WTC11 (cell line): Measurements from ENCODE around the gene NDUFB10. TPM values are rescaled to one million over a fixed set of nuclear protein-coding genes. Genes with fewer than 3 reads are reported as not detected.

Source experiments
- ATAC-seq: fragments of 200-7000 bp; cut with Tn5 transposase; 2 replicates; pipeline ENCODE4 v1.10.0; 2021; ENCODE audit warnings: mild to moderate bottlenecking, moderate library complexity
- CTCF ChIA-PET: fragments of 300-600 bp; sonication (Branson Sonifier 250); formaldehyde crosslinking; loops from one replicate; lab custom pipeline; 2021; ENCODE audit warnings: antibody characterized with exemption; lab: Charles Lee
- POLR2A ChIA-PET: fragments of 350-600 bp; sonication (Branson Sonifier 250); formaldehyde crosslinking; loops from one replicate; lab custom pipeline; 2021; ENCODE audit warnings: antibody characterized with exemption; lab: Charles Lee
- DNase-seq: peaks from one replicate; pipeline ENCODE4 v3.0.0; 2021; ENCODE audit warnings: low spot score
- H3K27ac Mint-ChIP-seq: 2 replicates; pipeline ENCODE4 v1.8.0; 2021; ENCODE audit warnings: mixed read lengths
- H3K27me3 Mint-ChIP-seq: 2 replicates; pipeline ENCODE4 v1.8.0; 2021; ENCODE audit warnings: low read depth, mild to moderate bottlenecking, moderate library complexity, mixed read lengths
- H3K36me3 Mint-ChIP-seq: 2 replicates; pipeline ENCODE4 v1.8.0; 2021; ENCODE audit warnings: mixed read lengths
- H3K4me1 Mint-ChIP-seq: 2 replicates; pipeline ENCODE4 v1.8.0; 2022; ENCODE audit warnings: mixed read lengths
- H3K4me3 Mint-ChIP-seq: 2 replicates; pipeline ENCODE4 v1.8.0; 2021; ENCODE audit warnings: mild to moderate bottlenecking, moderate library complexity, mixed read lengths
- H3K9me3 Mint-ChIP-seq: 2 replicates; pipeline ENCODE4 v1.8.0; 2021; ENCODE audit warnings: mixed read lengths
- ATF1 ChIP-seq: sonication (generic); formaldehyde crosslinking; IDR thresholded peaks from 2 replicates; pipeline ENCODE4 v1.8.1; 2023; ENCODE audit warnings: mild to moderate bottlenecking, moderate library complexity, missing genetic modification reagents
- ELF4 ChIP-seq: sonication (generic); formaldehyde crosslinking; IDR thresholded peaks from 2 replicates; pipeline ENCODE4 v1.8.1; 2022; ENCODE audit warnings: low read depth, mild to moderate bottlenecking, moderate library complexity, missing genetic modification reagents
- ERG ChIP-seq: fragments of 250-450 bp; sonication (Bioruptor Pico); IDR thresholded peaks from 2 replicates; pipeline ENCODE4 v1.8.0; 2021; ENCODE audit warnings: mild to moderate bottlenecking
- FOXK1 ChIP-seq: sonication (generic); formaldehyde crosslinking; IDR thresholded peaks from 2 replicates; pipeline ENCODE4 v1.8.0; 2022; ENCODE audit warnings: mild to moderate bottlenecking, moderate library complexity, missing genetic modification reagents
- FOXP4 ChIP-seq: sonication (generic); formaldehyde crosslinking; IDR thresholded peaks from 2 replicates; pipeline ENCODE4 v1.8.0; 2022; ENCODE audit warnings: mild to moderate bottlenecking, missing genetic modification reagents
- IRF1 ChIP-seq: sonication (generic); formaldehyde crosslinking; IDR thresholded peaks from 2 replicates; pipeline ENCODE4 v1.8.0; 2023; ENCODE audit warnings: missing genetic modification reagents
- PRRX2 ChIP-seq: fragments of 250-450 bp; sonication (Bioruptor Pico); IDR thresholded peaks from 2 replicates; pipeline ENCODE4 v1.8.0; 2021; ENCODE audit warnings: mild to moderate bottlenecking
- SMAD4 ChIP-seq: sonication (generic); formaldehyde crosslinking; IDR thresholded peaks from 2 replicates; pipeline ENCODE4 v1.8.0; 2022; ENCODE audit warnings: mild to moderate bottlenecking, missing genetic modification reagents
- TP53 ChIP-seq: sonication (generic); formaldehyde crosslinking; IDR thresholded peaks from 2 replicates; pipeline ENCODE4 v1.8.1; 2023; ENCODE audit warnings: mild to moderate bottlenecking, missing genetic modification reagents
- ZNF263 ChIP-seq: sonication (generic); formaldehyde crosslinking; IDR thresholded peaks from 2 replicates; pipeline ENCODE4 v1.8.1; 2022; ENCODE audit warnings: low read depth, mild to moderate bottlenecking, moderate library complexity, missing genetic modification reagents
- ZNF281 ChIP-seq: sonication (generic); formaldehyde crosslinking; IDR thresholded peaks from 2 replicates; pipeline ENCODE4 v1.8.0; 2023; ENCODE audit warnings: mild to moderate bottlenecking, missing genetic modification reagents
- ZNF396 ChIP-seq: fragments of 250-450 bp; sonication (Bioruptor Pico); IDR thresholded peaks from 2 replicates; pipeline ENCODE4 v1.8.0; 2021; ENCODE audit warnings: mild to moderate bottlenecking, moderate library complexity, borderline replicate concordance
- total RNA-seq: library from RNA; stranded (reverse); gene quantifications from 3 replicates; pipeline ENCODE4 v1.2.3, GENCODE V29; 2021
- TF ChIP-seq, protein P1 (sequence below): sonication (generic); formaldehyde crosslinking; IDR thresholded peaks from 2 replicates; pipeline ENCODE4 v1.8.0; 2023; ENCODE audit warnings: missing genetic modification reagents, mild to moderate bottlenecking, borderline replicate concordance
- TF ChIP-seq, protein P2 (sequence below): sonication (generic); formaldehyde crosslinking; IDR thresholded peaks from 2 replicates; pipeline ENCODE4 v1.8.1; 2022; ENCODE audit warnings: low read depth, mild to moderate bottlenecking, moderate library complexity, missing genetic modification reagents, borderline replicate concordance
- TF ChIP-seq, protein P3 (sequence below): sonication (generic); formaldehyde crosslinking; IDR thresholded peaks from 2 replicates; pipeline ENCODE4 v1.8.1; 2022; ENCODE audit warnings: missing genetic modification reagents, borderline replicate concordance
- TF ChIP-seq, protein P4 (sequence below): sonication (generic); formaldehyde crosslinking; IDR thresholded peaks from 2 replicates; pipeline ENCODE4 v1.8.1; 2022; ENCODE audit warnings: low read depth, missing genetic modification reagents, borderline replicate concordance
- TF ChIP-seq, protein P5 (sequence below): sonication (generic); formaldehyde crosslinking; IDR thresholded peaks from 2 replicates; pipeline ENCODE4 v1.8.1; 2022; ENCODE audit warnings: mild to moderate bottlenecking, moderate library complexity, missing genetic modification reagents

NDUFB10 gene
- total RNA-seq, 1 experiment from 2014 or later, result 228 TPM

- TF ChIP-seq, protein P1, sequence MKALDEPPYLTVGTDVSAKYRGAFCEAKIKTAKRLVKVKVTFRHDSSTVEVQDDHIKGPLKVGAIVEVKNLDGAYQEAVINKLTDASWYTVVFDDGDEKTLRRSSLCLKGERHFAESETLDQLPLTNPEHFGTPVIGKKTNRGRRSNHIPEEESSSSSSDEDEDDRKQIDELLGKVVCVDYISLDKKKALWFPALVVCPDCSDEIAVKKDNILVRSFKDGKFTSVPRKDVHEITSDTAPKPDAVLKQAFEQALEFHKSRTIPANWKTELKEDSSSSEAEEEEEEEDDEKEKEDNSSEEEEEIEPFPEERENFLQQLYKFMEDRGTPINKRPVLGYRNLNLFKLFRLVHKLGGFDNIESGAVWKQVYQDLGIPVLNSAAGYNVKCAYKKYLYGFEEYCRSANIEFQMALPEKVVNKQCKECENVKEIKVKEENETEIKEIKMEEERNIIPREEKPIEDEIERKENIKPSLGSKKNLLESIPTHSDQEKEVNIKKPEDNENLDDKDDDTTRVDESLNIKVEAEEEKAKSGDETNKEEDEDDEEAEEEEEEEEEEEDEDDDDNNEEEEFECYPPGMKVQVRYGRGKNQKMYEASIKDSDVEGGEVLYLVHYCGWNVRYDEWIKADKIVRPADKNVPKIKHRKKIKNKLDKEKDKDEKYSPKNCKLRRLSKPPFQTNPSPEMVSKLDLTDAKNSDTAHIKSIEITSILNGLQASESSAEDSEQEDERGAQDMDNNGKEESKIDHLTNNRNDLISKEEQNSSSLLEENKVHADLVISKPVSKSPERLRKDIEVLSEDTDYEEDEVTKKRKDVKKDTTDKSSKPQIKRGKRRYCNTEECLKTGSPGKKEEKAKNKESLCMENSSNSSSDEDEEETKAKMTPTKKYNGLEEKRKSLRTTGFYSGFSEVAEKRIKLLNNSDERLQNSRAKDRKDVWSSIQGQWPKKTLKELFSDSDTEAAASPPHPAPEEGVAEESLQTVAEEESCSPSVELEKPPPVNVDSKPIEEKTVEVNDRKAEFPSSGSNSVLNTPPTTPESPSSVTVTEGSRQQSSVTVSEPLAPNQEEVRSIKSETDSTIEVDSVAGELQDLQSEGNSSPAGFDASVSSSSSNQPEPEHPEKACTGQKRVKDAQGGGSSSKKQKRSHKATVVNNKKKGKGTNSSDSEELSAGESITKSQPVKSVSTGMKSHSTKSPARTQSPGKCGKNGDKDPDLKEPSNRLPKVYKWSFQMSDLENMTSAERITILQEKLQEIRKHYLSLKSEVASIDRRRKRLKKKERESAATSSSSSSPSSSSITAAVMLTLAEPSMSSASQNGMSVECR, result no peak
- TF ChIP-seq, protein P2, sequence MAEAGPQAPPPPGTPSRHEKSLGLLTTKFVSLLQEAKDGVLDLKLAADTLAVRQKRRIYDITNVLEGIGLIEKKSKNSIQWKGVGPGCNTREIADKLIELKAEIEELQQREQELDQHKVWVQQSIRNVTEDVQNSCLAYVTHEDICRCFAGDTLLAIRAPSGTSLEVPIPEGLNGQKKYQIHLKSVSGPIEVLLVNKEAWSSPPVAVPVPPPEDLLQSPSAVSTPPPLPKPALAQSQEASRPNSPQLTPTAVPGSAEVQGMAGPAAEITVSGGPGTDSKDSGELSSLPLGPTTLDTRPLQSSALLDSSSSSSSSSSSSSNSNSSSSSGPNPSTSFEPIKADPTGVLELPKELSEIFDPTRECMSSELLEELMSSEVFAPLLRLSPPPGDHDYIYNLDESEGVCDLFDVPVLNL, result no peak
- no peak for TF ChIP-seq ZNF281
- no peak for TF ChIP-seq PRRX2 (CRISPR knock-in tag)
- TF ChIP-seq ZNF263, result no peak
- no peak for TF ChIP-seq TP53 (CRISPR knock-in tag)
These were observed 12.0 kb upstream of the NDUFB10 start (continued) for GRCh38 chr16:1947369-1947670.

GRCh38 chr16:1949507-1949906 lies 9.8 kb upstream of the NDUFB10 start:
- ChIA-PET POLR2A (no interaction called here), CTCF (interaction anchor here (1.0 kb wide), 1 partner anchor 20 kb away, joined by 3 read pairs; no protein-coding TSS in a partner anchor)
- Mint-ChIP-seq H3K36me3 (no peaks in the 10 kb centered on the region), H3K4me3 (no peak overlapping the region), H3K27me3 (peaks cover 11% of the 10 kb centered on the region; the same call in 1 of the 2 replicates), H3K27ac (no peak overlapping the region), H3K4me1 (peaks cover 6% of the 10 kb centered on the region), H3K9me3 (no peaks in the 10 kb centered on the region)
- TF ChIP-seq, protein P3, sequence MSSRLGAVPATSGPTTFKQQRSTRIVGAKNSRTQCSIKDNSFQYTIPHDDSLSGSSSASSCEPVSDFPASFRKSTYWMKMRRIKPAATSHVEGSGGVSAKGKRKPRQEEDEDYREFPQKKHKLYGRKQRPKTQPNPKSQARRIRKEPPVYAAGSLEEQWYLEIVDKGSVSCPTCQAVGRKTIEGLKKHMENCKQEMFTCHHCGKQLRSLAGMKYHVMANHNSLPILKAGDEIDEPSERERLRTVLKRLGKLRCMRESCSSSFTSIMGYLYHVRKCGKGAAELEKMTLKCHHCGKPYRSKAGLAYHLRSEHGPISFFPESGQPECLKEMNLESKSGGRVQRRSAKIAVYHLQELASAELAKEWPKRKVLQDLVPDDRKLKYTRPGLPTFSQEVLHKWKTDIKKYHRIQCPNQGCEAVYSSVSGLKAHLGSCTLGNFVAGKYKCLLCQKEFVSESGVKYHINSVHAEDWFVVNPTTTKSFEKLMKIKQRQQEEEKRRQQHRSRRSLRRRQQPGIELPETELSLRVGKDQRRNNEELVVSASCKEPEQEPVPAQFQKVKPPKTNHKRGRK (CRISPR knock-in tag), result no peak
- DNase-seq (no peak), ATAC-seq (no peak)

DNA sequence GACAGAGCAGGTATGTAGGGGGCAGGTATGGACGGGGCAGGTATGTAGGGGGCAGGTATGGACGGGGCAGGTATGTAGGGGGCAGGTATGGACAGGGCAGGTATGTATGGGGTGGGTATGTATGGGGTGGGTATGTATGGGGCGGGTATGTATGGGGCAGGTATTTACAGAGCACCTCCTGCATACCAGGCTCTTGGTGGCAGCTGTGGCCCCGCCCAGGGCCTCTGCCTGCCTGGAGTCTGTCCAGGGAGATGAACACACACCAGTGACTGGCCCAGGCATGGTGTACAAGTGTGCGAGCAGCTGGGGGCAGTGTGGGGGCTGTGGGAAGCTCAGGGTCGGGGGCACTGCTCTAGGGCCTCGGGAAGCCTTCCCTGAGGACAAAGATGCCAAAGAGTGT lies 9.3 kb upstream of the NDUFB10 start:
- ATAC-seq (no peak), DNase-seq (no peak)
- CTCF ChIA-PET, result interaction anchor here (1.0 to 3.8 kb wide), 2 partner anchors 8 to 21 kb away, joined by 3 to 29 read pairs; partner anchors contain the start of gene MSRB1
- POLR2A ChIA-PET, result no interaction called here
- Mint-ChIP-seq H3K27me3 (peaks cover 8% of the 10 kb centered on the region; the same call in 1 of the 2 replicates), H3K36me3 (no peaks in the 10 kb centered on the region), H3K9me3 (no peaks in the 10 kb centered on the region), H3K27ac (no peak overlapping the region), H3K4me1 (peaks cover 4% of the 10 kb centered on the region), H3K4me3 (no peak overlapping the region)
- TF ChIP-seq ERG (no peak), ZNF396 (CRISPR knock-in tag) (no peak), SMAD4 (CRISPR knock-in tag) (no peak), ATF1 (no peak), IRF1 (no peak), ELF4 (CRISPR knock-in tag) (no peak), FOXK1 (CRISPR knock-in tag) (no peak), FOXP4 (CRISPR knock-in tag) (no peak)
- TF ChIP-seq, protein P4, sequence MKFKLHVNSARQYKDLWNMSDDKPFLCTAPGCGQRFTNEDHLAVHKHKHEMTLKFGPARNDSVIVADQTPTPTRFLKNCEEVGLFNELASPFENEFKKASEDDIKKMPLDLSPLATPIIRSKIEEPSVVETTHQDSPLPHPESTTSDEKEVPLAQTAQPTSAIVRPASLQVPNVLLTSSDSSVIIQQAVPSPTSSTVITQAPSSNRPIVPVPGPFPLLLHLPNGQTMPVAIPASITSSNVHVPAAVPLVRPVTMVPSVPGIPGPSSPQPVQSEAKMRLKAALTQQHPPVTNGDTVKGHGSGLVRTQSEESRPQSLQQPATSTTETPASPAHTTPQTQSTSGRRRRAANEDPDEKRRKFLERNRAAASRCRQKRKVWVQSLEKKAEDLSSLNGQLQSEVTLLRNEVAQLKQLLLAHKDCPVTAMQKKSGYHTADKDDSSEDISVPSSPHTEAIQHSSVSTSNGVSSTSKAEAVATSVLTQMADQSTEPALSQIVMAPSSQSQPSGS (CRISPR knock-in tag), result no peak
- TF ChIP-seq, protein P5, sequence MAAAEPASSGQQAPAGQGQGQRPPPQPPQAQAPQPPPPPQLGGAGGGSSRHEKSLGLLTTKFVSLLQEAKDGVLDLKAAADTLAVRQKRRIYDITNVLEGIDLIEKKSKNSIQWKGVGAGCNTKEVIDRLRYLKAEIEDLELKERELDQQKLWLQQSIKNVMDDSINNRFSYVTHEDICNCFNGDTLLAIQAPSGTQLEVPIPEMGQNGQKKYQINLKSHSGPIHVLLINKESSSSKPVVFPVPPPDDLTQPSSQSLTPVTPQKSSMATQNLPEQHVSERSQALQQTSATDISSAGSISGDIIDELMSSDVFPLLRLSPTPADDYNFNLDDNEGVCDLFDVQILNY (CRISPR knock-in tag), result no peak
